Effector CD4-positive, alpha-beta T cell (primary cell): ENCODE data around the gene RPL21.

Experiments
- DNase-seq: peaks from one replicate; pipeline ENCODE4 v3.0.0-alpha.2; 2020

Gene RPL21

GRCh38 chr13:27258637-27259386, 7.5 kb downstream of the RPL21 start:
- DNase-seq: no peak

- no peak for DNase-seq
Observed at GRCh38 chr13:27259831-27260230, 8.5 kb downstream of the RPL21 start.

DNA sequence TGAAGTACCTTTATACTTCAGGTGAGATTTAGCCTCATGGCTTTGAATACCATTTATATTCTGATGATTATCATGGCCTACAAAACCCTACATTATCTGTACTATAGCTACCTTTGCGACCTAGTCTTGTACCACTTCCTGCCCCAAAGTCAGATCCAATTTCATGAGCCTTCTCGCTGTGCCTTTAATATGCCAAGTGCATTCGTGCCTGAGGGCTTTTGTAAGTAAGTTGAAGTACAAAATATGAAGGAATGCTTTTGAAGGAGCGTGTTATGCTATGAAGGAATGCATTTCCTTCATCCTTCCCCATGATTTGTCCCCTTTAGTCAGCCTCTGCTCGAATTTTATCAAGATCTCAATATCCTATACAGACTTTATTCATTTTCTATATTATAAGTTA, 10.0 kb downstream of the RPL21 start:
- DNase-seq: no peak

DNA sequence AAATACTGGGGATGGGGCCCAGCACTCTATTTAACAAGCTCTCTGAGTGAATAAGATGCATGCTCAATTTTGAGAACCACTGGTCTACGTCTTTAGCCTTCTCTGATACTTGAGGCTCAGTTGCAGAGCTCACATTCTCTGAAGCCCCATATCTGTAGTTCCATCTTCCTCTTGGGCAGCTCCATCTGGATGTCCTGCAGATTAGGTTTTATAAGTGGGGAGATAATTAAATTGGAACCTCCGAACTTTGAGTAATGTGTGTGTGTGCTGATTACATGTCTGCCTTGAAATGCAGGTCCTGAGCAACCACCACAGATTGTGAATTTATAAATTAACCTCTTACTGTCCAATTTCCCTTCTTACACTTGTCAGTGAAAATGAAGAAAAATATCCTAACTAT, 12.1 kb downstream of the RPL21 start:
- no peak for DNase-seq

DNA sequence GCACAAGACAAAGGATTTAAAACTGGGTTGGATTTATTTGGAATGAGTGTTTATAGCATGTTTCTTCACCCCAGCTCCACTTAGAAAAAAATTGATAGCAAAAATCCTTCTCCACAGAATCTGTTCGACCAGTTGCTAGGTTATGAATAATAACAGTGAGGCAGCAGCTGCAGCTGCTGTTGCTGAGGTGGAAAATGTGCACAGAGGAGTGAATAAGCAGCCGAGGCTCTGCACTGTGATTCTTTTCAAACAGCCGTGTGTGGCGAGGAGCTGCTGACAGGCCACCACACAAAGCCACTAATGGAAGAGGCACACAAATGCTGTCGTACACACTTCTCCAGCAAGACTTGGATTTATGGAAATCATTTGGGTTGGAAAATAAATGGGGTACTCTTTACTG, 12.8 kb downstream of the RPL21 start:
- DNase-seq: no peak

DNA sequence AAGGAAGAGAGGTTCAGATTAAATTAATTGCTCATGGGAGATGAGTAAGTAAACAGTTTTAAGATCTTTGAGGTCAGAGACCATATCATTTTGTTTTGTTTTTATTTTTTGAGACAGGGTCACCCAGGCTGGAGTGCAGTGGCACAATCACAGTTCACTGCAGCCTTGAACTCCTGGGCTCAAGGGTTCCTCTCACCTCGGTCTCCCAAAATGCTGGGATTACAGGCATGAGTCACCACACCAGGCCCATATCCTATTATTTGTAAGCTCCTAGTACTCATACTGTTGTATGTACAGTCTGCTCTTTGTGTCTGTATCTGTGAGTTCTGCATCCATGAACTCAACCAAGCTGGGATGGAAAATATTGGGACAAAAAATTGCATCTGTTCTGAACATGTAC, 13.3 kb downstream of the RPL21 start:
- no peak for DNase-seq

DNA sequence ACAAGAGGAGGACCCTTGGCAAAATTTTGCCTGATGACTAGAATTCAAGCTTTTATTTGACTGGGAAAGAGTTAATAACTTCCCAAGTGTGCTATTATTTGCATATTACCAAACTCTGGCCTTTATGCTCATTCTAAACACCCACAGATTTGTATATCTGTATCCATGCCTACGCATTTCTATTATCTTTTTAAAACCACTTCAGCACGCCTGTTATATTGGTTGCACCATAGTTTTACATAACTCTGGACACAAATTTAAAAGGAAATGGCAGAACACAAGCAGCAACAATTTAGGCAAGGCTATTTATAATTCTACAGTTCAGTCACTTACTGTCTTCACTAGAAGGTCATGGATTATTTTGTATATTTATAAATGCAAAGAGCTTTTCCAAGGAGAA, 15.6 kb downstream of the RPL21 start:
- no peak for DNase-seq

DNA sequence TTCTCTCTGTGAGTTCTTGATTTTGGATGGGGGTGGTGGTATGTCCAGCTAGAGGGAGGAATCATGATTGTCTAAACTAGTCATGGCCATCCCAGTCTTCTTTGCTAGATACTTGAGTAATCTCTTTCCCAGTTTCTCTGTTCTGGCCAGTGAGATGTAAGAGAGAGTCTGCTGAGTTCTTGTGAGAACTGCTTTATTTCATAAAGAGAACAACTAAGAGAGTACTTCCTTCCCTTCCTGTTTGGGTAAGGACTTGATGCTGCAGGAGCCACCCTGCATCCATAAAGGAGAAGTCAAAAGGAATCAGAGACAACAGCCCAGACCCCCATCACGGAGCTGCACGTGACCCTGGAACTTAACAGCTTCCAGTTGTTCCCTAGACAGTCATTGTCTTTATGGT, 16.2 kb downstream of the RPL21 start:
- no peak for DNase-seq

- no peak for DNase-seq
Observed at GRCh38 chr13:27269114-27269665, 17.8 kb downstream of the RPL21 start.

DNA sequence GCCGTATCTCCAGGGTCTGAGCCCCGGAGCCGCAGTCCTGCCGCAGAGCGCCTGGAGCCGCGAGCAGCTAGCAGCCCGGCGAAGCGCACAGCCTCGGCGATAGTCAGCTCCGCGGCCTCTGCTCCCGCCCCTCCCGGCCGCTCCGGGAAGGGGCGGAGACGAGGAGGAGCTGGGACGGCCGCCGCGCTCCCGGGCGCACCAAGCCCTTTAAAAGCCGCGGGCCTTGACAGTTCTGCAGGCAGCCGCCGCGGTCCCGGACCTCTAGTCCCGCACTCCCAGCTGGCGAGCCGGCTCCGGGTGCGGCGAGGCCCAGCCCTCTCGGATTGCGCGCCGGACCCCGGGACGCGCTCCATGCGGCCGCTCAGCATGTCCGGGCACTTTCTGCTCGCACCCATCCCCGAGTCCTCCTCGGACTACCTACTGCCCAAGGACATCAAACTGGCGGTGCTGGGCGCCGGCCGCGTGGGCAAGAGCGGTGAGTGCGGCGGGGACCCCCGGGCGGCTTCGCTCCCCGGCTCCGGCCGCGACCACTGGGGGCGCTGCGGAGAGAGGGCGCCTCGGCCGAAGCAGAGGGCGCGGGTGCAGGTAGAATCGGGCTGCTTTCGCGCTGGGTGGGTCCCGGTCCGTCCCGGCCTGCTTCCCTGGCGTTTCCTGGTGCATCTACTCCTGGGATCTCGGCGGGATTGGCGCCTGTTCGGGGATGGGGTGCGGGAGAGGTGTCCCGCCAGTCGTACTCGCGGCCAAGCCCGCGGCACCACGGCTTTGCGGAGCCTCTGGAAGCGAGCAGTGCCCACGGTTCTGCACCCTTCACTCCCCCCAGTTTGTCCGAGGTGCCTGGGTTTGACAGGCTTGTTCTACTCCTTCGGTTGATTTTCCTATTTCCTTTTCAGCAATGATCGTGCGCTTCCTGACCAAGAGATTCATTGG, 19.5 kb downstream of the RPL21 start, which contains the start of gene RASL11A:
Gene RASL11A (plus strand): TSS at position 237 of the 927 bp plus-strand sequence. CDS start 115 bp downstream, at position 352.
- DNase-seq: peak; percentile 63

DNA sequence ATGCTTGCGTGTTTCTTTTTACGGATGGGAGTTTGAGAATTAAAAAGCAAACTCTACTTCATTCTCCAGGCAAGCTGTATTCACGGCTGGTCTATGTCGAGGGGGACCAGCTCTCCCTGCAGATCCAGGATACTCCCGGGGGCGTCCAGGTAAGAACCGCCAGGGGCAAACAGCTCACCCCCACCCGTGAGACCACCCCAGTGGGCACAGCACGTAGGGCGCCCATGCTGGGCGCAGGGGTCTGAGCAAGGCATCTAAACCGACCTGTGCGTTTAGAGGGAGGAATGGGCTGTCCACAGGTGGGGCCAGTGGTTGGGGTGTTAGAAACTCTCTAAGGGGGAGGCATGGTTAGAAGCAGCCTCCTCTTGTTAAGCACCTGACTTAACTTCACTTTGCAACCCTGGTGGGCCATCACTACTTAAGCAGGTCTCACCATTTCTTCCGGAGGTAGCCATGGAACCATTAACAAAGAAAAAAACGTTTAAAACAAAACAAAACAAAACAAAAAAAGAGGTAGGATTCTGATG, 20.3 kb downstream of the RPL21 start:
- DNase-seq: no peak

DNA sequence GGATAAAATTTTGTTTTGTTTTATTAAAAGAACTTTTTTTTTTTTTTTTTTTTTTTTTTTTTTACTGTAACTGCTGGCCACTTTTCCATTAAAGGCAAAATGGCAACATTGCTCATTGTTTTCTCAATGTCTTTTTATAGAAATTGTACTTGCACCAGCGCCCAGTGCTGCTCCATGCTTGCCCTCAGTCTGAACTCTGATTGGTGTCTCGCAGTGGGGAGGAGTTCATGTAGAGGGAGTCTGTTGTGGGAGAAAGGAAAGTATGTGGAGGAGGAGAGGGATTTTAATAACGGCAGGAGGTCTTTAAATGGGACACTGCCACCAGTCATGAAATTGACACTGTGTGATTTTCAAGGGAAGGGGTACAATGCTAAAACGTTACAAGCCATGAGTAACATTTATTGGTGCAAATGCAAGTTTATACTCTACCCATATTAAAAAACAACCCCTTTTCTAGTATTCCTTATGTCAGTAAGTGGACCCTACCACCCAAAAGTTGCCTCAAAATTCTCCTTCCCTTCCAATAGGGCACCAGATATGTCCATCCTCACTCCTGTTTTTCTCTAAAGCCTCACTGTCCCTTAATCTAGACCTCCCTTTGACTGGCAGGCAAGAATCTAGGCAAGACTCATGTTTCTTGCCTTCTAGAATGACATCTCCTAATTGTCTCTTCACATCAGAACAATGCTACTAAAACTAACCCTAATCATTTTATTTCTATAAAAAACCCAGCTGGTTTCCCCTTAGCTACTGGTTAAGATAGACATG, 22.5 kb downstream of the RPL21 start:
- DNase-seq: no peak

DNA sequence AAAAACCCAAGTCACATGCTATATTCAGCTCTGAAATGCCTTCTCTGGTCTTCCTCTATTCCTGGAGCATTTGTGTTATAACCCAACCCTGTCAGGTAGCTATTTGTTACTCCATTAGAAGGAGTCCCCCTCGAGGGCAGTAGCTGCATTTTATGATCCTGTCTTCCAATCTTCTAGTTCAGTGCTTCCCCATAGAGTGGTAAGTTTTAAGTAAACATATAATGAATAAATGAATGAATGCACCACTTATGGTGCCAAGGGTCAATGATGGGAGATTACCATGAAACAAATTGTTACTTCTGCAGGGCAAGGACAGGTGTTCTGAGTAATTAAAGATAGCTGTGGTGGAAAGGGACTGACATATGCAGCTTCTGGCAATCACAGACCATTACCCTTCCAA, 23.3 kb downstream of the RPL21 start:
- DNase-seq: no peak

DNA sequence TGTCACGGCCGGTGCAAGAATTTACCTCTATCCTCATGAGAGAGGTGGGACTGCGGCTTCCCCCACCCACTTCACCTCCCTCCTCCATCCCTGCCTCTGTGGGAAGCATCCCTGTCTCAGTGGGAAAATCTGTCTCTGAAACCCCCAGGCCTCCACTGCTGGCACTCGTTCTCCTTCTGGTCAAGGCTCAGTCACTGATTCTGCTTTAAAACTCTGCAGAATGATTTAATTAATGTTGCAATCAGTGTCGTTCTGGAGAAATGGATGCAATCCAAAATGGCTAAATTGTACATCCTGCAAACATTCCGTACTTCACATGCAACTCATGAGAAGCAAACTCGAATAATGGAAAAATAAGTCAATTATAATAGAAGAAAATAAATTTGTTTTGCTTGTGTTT, 24.8 kb downstream of the RPL21 start:
- DNase-seq: no peak

- DNase-seq: no peak
Observed at GRCh38 chr13:27279506-27279905, 28.1 kb downstream of the RPL21 start.

- no peak for DNase-seq
Observed at GRCh38 chr13:27280009-27280656, 28.8 kb downstream of the RPL21 start.

DNA sequence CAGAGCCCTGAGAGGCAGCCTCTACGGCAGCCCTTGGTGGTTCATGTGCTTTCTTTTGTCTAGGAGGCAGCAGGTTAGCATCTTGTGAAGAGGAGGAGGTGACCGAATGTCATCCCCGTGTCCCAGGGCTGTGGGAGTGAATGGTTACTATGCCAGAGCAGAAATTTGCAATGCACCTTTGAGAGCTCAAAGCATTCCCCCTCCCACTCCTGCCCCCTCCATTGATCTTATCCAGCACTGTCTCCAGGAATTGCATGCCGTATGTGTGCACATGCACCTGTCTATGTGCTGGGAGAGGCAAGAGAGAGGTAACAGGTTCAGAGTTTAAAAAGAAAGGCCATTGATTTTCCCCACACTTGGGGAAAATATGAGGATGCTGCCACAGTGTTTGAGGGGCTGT, 29.5 kb downstream of the RPL21 start:
- DNase-seq: no peak

GRCh38 chr13:27281420-27281819, 30.1 kb downstream of the RPL21 start:
- DNase-seq: no peak

GRCh38 chr13:27283906-27284493, 32.6 kb downstream of the RPL21 start:
- DNase-seq: no peak

DNA sequence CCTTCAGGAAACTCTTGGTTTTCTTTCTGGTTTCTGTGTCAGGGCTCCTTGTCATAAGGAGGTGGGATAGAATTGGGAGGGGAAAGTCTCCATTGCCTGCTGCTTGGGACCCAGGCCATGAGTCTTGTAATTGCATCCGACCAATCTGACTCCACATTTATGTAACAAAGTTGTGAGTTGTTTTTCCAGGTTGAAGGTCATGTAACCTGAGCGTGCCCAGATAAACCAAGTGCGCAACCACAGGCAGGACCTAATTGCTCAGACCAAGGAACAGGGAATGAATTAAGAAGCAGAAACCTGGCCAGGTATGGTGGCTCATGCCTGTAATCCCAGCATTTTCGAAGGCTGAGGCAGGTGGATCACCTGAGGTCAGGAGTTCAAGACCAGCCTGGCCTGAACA, 37.0 kb downstream of the RPL21 start:
- no peak for DNase-seq

- no peak for DNase-seq
Observed at GRCh38 chr13:27289011-27289665, 37.8 kb downstream of the RPL21 start.
